HepG2 (cell line): Measurements from ENCODE around the gene SRP68. TPM values are rescaled to one million over a fixed set of nuclear protein-coding genes. Genes with fewer than 3 reads are reported as not detected.

Experiments used
- CEBPB ChIP-seq: IDR thresholded peaks from 2 replicates; pipeline ENCODE4 v1.6.1; 2011; ENCODE audit warnings: low read depth, low read length, improper control_type of control experiment, borderline replicate concordance
- JUNB ChIP-seq: sonication (generic); formaldehyde crosslinking; IDR thresholded peaks from 2 replicates; pipeline ENCODE4 v1.8.0; 2022; ENCODE audit warnings: missing genetic modification reagents, mild to moderate bottlenecking, borderline replicate concordance
- KDM1A ChIP-seq: IDR thresholded peaks from 2 replicates; pipeline ENCODE4 v1.6.1; 2016; ENCODE audit warnings: missing compliant biosample characterization
- MIER3 ChIP-seq: IDR thresholded peaks from 2 replicates; pipeline ENCODE4 v1.6.1; 2016; ENCODE audit warnings: missing compliant biosample characterization, borderline replicate concordance
- NFYC ChIP-seq: IDR thresholded peaks from 2 replicates; pipeline ENCODE4 v1.6.1; 2016; ENCODE audit warnings: missing genetic modification reagents, missing compliant biosample characterization
- PLSCR1 ChIP-seq: sonication (generic); formaldehyde crosslinking; IDR thresholded peaks from 2 replicates; pipeline ENCODE4 v1.5.0; 2020; ENCODE audit warnings: missing genetic modification reagents, mild to moderate bottlenecking, borderline replicate concordance
- RBAK ChIP-seq: sonication (generic); formaldehyde crosslinking; IDR thresholded peaks from 2 replicates; pipeline ENCODE4 v1.5.1; 2020; ENCODE audit warnings: mild to moderate bottlenecking, missing genetic modification reagents
- SP5 ChIP-seq: IDR thresholded peaks from 2 replicates; pipeline ENCODE4 v1.6.1; 2016; ENCODE audit warnings: low read depth, borderline replicate concordance
- SSRP1 ChIP-seq: IDR thresholded peaks from 2 replicates; pipeline ENCODE4 v1.6.1; 2016; ENCODE audit warnings: control low read depth
- TBX3 ChIP-seq: fragments of 450-650 bp; IDR thresholded peaks from 2 replicates; pipeline ENCODE4 v1.6.1; 2017; ENCODE audit warnings: antibody characterized with exemption, mild to moderate bottlenecking, inconsistent platforms, borderline replicate concordance
- TOE1 ChIP-seq: sonication (generic); formaldehyde crosslinking; IDR thresholded peaks from 2 replicates; pipeline ENCODE4 v1.4.0; 2020; ENCODE audit warnings: mild to moderate bottlenecking, missing genetic modification reagents
- XBP1 ChIP-seq: sonication (generic); formaldehyde crosslinking; IDR thresholded peaks from 2 replicates; pipeline ENCODE4 v1.5.0; 2020; ENCODE audit warnings: missing genetic modification reagents
- ZKSCAN8 ChIP-seq: IDR thresholded peaks from 2 replicates; pipeline ENCODE4 v1.6.1; 2016; ENCODE audit warnings: borderline replicate concordance, missing genetic modification reagents, missing compliant biosample characterization
- ZNF138 ChIP-seq: sonication (generic); formaldehyde crosslinking; IDR thresholded peaks from 2 replicates; pipeline ENCODE4 v1.5.0; 2020; ENCODE audit warnings: mild to moderate bottlenecking, low read depth, missing genetic modification reagents
- ZNF335 ChIP-seq: sonication (generic); formaldehyde crosslinking; IDR thresholded peaks from 2 replicates; pipeline ENCODE4 v1.4.0; 2020; ENCODE audit warnings: missing genetic modification reagents
- ZNF567 ChIP-seq: sonication (generic); formaldehyde crosslinking; IDR thresholded peaks from 2 replicates; pipeline ENCODE4 v1.8.1; 2023; ENCODE audit warnings: mild to moderate bottlenecking, missing genetic modification reagents, borderline replicate concordance
- ZSCAN25 ChIP-seq: sonication (generic); formaldehyde crosslinking; IDR thresholded peaks from 2 replicates; pipeline ENCODE4 v1.8.0; 2022; ENCODE audit warnings: mild to moderate bottlenecking, missing genetic modification reagents
- ZZZ3 ChIP-seq: sonication (generic); formaldehyde crosslinking; IDR thresholded peaks from 2 replicates; pipeline ENCODE4 v1.4.0; 2020; ENCODE audit warnings: missing genetic modification reagents, mild to moderate bottlenecking, borderline replicate concordance
- polyA plus RNA-seq, 8 experiments: library from polyadenylated mRNA; depleted of rRNA in 3 of 8; stranded (reverse) in 7 of 8; unstranded in 1 of 8; fragments of >200 nt; fragmentation: Illumina TruSeq in 4 of 8; extraction: Trizol in 4 of 8; gene quantifications; 2 replicates each; pipeline versions ENCODE4 v1.2.1 to v1.2.3, GENCODE V29; 2011 to 2016; ENCODE audit warnings: low read depth in 4 of 8, missing spikeins in 1 of 8, mixed read lengths in 1 of 8; ENCODE audit not compliant: insufficient read depth in 1 of 8
- total RNA-seq, 5 experiments: library from RNA; depleted of rRNA; stranded (reverse); fragments of >200 nt; fragmentation: Illumina TruSeq; extraction: Trizol; gene quantifications; 2 replicates each; pipeline ENCODE4 v1.2.3, GENCODE V29; 2016; ENCODE audit warnings: low read depth in 1 of 5
- TF ChIP-seq, protein P1 (sequence below): sonication (generic); formaldehyde crosslinking; conservative IDR thresholded peaks from 2 replicates; pipeline ENCODE4 v1.8.0; 2022; ENCODE audit warnings: missing genetic modification reagents
- TF ChIP-seq, protein P2 (sequence below), 2 experiments: sonication (generic) in 1 of 2; formaldehyde crosslinking in 1 of 2; IDR thresholded peaks; 2 replicates each; pipeline versions ENCODE4 v1.4.0 to v1.6.1; 2018 to 2020; ENCODE audit warnings: missing genetic modification reagents in 2 of 2, borderline replicate concordance in 1 of 2, low read depth in 1 of 2, mild to moderate bottlenecking in 1 of 2, missing biosample characterization in 1 of 2
- TF ChIP-seq, protein P3 (sequence below): sonication (generic); formaldehyde crosslinking; IDR thresholded peaks from 2 replicates; pipeline ENCODE4 v1.4.0; 2020; ENCODE audit warnings: missing genetic modification reagents
- TF ChIP-seq, protein P4 (sequence below): sonication (generic); formaldehyde crosslinking; IDR thresholded peaks from 2 replicates; pipeline ENCODE4 v1.4.0; 2020; ENCODE audit warnings: mild to moderate bottlenecking, low read depth, missing genetic modification reagents

SRP68 gene
- total and polyA plus RNA-seq, 2 of the 13 experiments (the other 11 are each of a cell fraction or from before 2014, with no cell fraction given) = 39.8 to 74.3 TPM

DNA sequence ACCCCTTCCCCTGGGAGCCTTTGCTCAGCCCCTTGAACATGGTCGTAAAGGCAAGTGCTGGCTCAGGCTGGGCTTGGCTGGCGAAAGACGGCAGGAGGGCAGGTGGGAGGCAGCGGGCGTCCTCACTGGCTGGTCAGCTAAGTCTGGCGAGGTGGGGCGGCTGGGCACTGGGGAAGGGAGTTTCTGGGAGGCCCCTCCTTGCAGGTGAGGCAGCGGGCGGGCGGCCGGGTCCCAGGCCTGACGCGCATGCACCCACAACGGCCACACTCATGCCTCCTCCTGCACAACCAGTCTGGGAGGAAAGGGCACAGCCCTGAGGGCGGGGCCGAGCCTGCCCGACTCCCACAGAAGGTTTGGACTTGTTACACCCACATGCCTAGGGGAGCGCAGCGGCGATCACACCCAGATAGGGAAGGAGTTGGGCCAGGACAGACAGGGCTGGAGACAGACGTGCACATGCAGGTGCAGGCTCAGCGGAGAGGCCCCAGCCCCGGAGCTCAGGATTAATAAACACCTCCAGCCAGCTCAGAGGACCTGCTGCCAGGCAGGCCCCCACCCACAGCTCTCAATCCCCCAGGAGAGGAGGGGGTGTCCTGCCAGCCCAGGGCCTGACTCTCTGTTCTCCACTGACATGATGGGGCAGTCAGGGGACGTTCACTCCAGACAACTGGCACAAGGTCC is 45.0 kb downstream of the SRP68 start, which contains the start of gene EVPL (continued):
- TF ChIP-seq JUNB (no peak), RBAK (CRISPR knock-in tag) (no peak), TBX3 (no peak), ZSCAN25 (CRISPR knock-in tag) (0 out of 2 replicates have a peak, but pooled peaks have one; percentile 32), ZNF138 (CRISPR knock-in tag) (no peak; the same call in 1 of the 2 replicates), PLSCR1 (CRISPR knock-in tag) (no peak), ZZZ3 (CRISPR knock-in tag) (no peak), ZNF335 (CRISPR knock-in tag) (no peak; the same call in 1 of the 2 replicates), CEBPB (no peak), ZKSCAN8 (CRISPR knock-in tag) (no peak), XBP1 (CRISPR knock-in tag) (no peak), NFYC (no peak), SP5 (CRISPR knock-in tag) (peak; percentile 84), KDM1A (no peak), MIER3 (no peak), ZNF567 (CRISPR knock-in tag) (peak; percentile 27; the same call in 1 of the 2 replicates), SSRP1 (no peak), TOE1 (CRISPR knock-in tag) (no peak)
- TF ChIP-seq, protein P1, sequence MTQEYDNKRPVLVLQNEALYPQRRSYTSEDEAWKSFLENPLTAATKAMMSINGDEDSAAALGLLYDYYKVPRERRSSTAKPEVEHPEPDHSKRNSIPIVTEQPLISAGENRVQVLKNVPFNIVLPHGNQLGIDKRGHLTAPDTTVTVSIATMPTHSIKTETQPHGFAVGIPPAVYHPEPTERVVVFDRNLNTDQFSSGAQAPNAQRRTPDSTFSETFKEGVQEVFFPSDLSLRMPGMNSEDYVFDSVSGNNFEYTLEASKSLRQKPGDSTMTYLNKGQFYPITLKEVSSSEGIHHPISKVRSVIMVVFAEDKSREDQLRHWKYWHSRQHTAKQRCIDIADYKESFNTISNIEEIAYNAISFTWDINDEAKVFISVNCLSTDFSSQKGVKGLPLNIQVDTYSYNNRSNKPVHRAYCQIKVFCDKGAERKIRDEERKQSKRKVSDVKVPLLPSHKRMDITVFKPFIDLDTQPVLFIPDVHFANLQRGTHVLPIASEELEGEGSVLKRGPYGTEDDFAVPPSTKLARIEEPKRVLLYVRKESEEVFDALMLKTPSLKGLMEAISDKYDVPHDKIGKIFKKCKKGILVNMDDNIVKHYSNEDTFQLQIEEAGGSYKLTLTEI = no peak
- TF ChIP-seq, protein P2, sequence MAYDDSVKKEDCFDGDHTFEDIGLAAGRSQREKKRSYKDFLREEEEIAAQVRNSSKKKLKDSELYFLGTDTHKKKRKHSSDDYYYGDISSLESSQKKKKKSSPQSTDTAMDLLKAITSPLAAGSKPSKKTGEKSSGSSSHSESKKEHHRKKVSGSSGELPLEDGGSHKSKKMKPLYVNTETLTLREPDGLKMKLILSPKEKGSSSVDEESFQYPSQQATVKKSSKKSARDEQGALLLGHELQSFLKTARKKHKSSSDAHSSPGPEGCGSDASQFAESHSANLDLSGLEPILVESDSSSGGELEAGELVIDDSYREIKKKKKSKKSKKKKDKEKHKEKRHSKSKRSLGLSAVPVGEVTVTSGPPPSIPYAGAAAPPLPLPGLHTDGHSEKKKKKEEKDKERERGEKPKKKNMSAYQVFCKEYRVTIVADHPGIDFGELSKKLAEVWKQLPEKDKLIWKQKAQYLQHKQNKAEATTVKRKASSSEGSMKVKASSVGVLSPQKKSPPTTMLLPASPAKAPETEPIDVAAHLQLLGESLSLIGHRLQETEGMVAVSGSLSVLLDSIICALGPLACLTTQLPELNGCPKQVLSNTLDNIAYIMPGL (CRISPR knock-in tag; IDR thresholded peaks at IDR 0.05; ENCODE audit: borderline replicate concordance in 1 of 2, low read depth in 1 of 2) = peak; percentile 45 to 54; a peak in 2 of 4 replicates
- TF ChIP-seq, protein P3, sequence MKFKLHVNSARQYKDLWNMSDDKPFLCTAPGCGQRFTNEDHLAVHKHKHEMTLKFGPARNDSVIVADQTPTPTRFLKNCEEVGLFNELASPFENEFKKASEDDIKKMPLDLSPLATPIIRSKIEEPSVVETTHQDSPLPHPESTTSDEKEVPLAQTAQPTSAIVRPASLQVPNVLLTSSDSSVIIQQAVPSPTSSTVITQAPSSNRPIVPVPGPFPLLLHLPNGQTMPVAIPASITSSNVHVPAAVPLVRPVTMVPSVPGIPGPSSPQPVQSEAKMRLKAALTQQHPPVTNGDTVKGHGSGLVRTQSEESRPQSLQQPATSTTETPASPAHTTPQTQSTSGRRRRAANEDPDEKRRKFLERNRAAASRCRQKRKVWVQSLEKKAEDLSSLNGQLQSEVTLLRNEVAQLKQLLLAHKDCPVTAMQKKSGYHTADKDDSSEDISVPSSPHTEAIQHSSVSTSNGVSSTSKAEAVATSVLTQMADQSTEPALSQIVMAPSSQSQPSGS (CRISPR knock-in tag) = no peak
- TF ChIP-seq, protein P4, sequence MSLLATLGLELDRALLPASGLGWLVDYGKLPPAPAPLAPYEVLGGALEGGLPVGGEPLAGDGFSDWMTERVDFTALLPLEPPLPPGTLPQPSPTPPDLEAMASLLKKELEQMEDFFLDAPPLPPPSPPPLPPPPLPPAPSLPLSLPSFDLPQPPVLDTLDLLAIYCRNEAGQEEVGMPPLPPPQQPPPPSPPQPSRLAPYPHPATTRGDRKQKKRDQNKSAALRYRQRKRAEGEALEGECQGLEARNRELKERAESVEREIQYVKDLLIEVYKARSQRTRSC = no peak
